A549 (cell line): Measurements from ENCODE around the gene DBH. TPM values are rescaled to one million over a fixed set of nuclear protein-coding genes. Genes with fewer than 3 reads are reported as not detected.
A peak's percentile ranks its signal among the peaks of the same experiment; 100 is the strongest.

Source experiments
- ATAC-seq, 2 experiments: fragments of 200-7000 bp in 1 of 2; fragments of >200 bp in 1 of 2; cut with Nextera tagmentation in 1 of 2; cut with Tn5 transposase in 1 of 2; 3 replicates each; pipeline versions ENCODE4 v1.8.0 to v1.9.1; 2018 to 2020; ENCODE audit warnings: mild to moderate bottlenecking in 1 of 2, moderate library complexity in 1 of 2
- CTCF ChIA-PET: fragments of 300-600 bp; sonication (Branson Sonifier 250); formaldehyde crosslinking; extraction: SDS; loops from one replicate; lab custom pipeline; 2021; ENCODE audit warnings: antibody characterized with exemption, inconsistent platforms; lab: Yijun Ruan, JAX
- POLR2A ChIA-PET: fragments of 350-600 bp; formaldehyde crosslinking; extraction: SDS; loops from one replicate; lab custom pipeline; 2021; ENCODE audit warnings: antibody characterized with exemption, inconsistent platforms; lab: Yijun Ruan, JAX
- DNase-seq, 2 experiments: peaks; one replicate each; pipeline versions ENCODE4 v3.0.0 to v3.0.0-alpha.2; 2011 to 2016; ENCODE audit warnings: low read depth in 1 of 2, low spot score in 1 of 2
- FAIRE-seq: peaks from 2 replicates; lab custom pipeline; 2011; peaks lifted over from hg19 to GRCh38; lab: Jason Lieb, UNC
- H3K27ac ChIP-seq, 2 experiments: fragments of >200 bp; sonication (Bioruptor Twin); formaldehyde crosslinking; 3 replicates each; pipeline ENCODE4 v1.5.1; 2016 to 2017
- H3K4me1 ChIP-seq: fragments of >200 bp; sonication (Bioruptor Twin); formaldehyde crosslinking; 3 replicates; pipeline ENCODE4 v1.6.1; 2016
- H3K4me2 ChIP-seq: fragments of >200 bp; sonication (Bioruptor Twin); formaldehyde crosslinking; 3 replicates; pipeline ENCODE4 v1.6.1; 2016
- H3K4me3 ChIP-seq: fragments of >200 bp; sonication (Bioruptor Twin); formaldehyde crosslinking; 3 replicates; pipeline ENCODE4 v1.5.1; 2016
- H3K9me3 ChIP-seq: fragments of >200 bp; sonication (Bioruptor Twin); formaldehyde crosslinking; 3 replicates; pipeline ENCODE4 v1.6.1; 2016
- CBX8 ChIP-seq: fragments of 200-600 bp; sonication (generic); IDR thresholded peaks from 2 replicates; pipeline ENCODE4 v1.6.1; 2016
- EHF ChIP-seq: fragments of 250-450 bp; sonication (Bioruptor Pico); IDR thresholded peaks from 2 replicates; pipeline ENCODE4 v1.5.0; 2020; ENCODE audit warnings: mild to moderate bottlenecking
- EHMT2 ChIP-seq: fragments of 200-600 bp; sonication (generic); IDR thresholded peaks from 2 replicates; pipeline ENCODE4 v1.6.1; 2016; ENCODE audit warnings: antibody characterized with exemption, low read depth, mild to moderate bottlenecking, moderate library complexity
- ESRRA ChIP-seq: fragments of 150-350 bp; IDR thresholded peaks from 2 replicates; pipeline ENCODE4 v1.6.1; 2014; ENCODE audit warnings: mild to moderate bottlenecking, low read length, borderline replicate concordance
- KDM1A ChIP-seq: fragments of 200-600 bp; sonication (generic); IDR thresholded peaks from 2 replicates; pipeline ENCODE4 v1.6.1; 2016; ENCODE audit warnings: low read depth, mild to moderate bottlenecking
- KDM5A ChIP-seq: fragments of 200-600 bp; sonication (generic); IDR thresholded peaks from 2 replicates; pipeline ENCODE4 v1.6.1; 2016; ENCODE audit warnings: antibody characterized with exemption, mild to moderate bottlenecking
- MAFK ChIP-seq: fragments of 450-650 bp; IDR thresholded peaks from 2 replicates; pipeline ENCODE4 v1.6.1; 2014; ENCODE audit not compliant: partially characterized antibody
- MAZ ChIP-seq: fragments of 150-350 bp; IDR thresholded peaks from 2 replicates; pipeline ENCODE4 v1.6.1; 2014; ENCODE audit warnings: antibody characterized with exemption, low read depth, low read length, borderline replicate concordance
- PHF8 ChIP-seq: fragments of 200-600 bp; sonication (generic); IDR thresholded peaks from 2 replicates; pipeline ENCODE4 v1.6.1; 2016; ENCODE audit warnings: low read depth, mild to moderate bottlenecking, antibody characterized with exemption, moderate library complexity, borderline replicate concordance
- POLR2A ChIP-seq: IDR thresholded peaks from 2 replicates; pipeline ENCODE4 v1.6.1; 2012; ENCODE audit warnings: mild to moderate bottlenecking, low read length
- RARB ChIP-seq: fragments of 250-450 bp; sonication (Bioruptor Pico); IDR thresholded peaks from 2 replicates; pipeline ENCODE4 v1.8.0; 2021; ENCODE audit warnings: mild to moderate bottlenecking, moderate library complexity
- RFX5 ChIP-seq: fragments of 450-650 bp; IDR thresholded peaks from 2 replicates; pipeline ENCODE4 v1.7.1; 2014; ENCODE audit warnings: antibody characterized with exemption, mild to moderate bottlenecking, moderate library complexity
- ZFP36 ChIP-seq: fragments of 450-650 bp; IDR thresholded peaks from 2 replicates; pipeline ENCODE4 v1.6.1; 2014; ENCODE audit warnings: borderline replicate concordance; ENCODE audit not compliant: partially characterized antibody
- ZNF302 ChIP-seq: fragments of 250-450 bp; sonication (Bioruptor Pico); IDR thresholded peaks from 2 replicates; pipeline ENCODE4 v1.9.0; 2021; ENCODE audit warnings: inconsistent platforms, mild to moderate bottlenecking, moderate library complexity
- WGBS: methylation state at CpG from one replicate; pipeline ENCODE4 v1.1.6; 2017; ENCODE audit errors: missing lambda C conversion rate; 5-methylcytosine and 5-hydroxymethylcytosine counted together
- polyA plus RNA-seq, 4 experiments: library from polyadenylated mRNA; depleted of rRNA in 3 of 4; stranded (reverse); fragments of >200 nt; fragmentation: RNase III in 1 of 4; extraction: RNeasy Plus Mini Kit Qiagen cat#74134 plus additional on column Dnase treatment in 1 of 4; gene quantifications; 2 replicates in 3 of 4; 3 replicates in 1 of 4; pipeline ENCODE4 v1.2.3, GENCODE V29; 2011 to 2017
- TF ChIP-seq, protein P1 (sequence below): fragments of 150-350 bp; IDR thresholded peaks from 2 replicates; pipeline ENCODE4 v1.6.1; 2014; ENCODE audit warnings: low read depth, mild to moderate bottlenecking, low read length
- TF ChIP-seq, protein P2 (sequence below): fragments of 250-450 bp; sonication (Bioruptor Pico); IDR thresholded peaks from 2 replicates; pipeline ENCODE4 v1.5.0; 2020; ENCODE audit warnings: low read depth, mild to moderate bottlenecking, moderate library complexity

DBH gene
- polyA plus RNA-seq, 2 of the 4 experiments (the other 2 are of a cell fraction), result not detected

DNA sequence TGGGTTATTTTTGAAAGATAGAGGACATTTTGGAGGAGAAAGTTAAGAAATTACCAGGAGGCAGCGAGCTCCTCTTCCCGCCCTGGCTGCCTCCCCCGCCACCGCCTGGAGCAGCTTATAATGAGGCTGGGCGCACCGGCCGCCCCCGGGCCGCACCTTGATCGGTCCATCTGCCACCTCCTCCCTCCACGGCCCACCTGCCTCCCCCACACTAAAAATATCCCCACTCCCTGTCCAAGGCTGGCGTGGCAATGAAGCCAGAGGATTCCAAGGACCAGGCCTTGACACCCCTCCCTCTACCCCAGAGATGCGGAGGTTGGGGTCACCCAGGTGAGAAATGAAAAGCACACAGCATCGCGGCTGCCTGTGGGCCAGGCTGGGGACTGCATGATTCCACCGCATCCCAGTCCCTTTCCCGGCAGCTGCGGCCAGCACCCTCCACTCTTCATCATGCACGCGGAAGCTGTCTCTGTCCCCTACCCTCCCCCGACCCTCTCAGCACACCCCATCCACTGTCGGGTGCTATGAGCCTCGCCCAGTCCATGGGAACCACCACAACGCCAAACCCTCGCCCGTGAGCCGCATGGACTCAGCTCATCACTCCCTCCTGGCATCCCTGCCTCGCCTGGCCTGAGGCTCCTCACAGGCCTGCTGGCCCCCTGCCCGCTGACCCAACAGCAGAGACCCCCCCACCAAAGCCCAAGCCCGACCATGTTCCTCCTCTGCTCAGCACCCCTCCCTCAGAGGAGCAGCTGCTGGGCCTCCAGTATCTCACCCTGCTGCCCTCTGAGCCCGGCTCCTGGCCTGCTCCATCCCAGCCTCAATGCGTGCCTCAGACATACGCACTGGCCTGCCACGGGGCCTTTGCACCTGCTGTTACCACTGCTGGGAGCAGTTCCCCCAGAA lies 51.9 kb downstream of the DBH start:
- H3K4me2 ChIP-seq, result no peak overlapping the region
- ChIA-PET CTCF (interaction anchor here (1.0 kb wide), 1 partner anchor 37 kb away, joined by 4 read pairs; no protein-coding TSS in a partner anchor), POLR2A (no interaction called here)
- no peak for DNase-seq
- no peak for FAIRE-seq
- 71% methylated on average over 32 of the region's 34 CpGs for WGBS
- TF ChIP-seq MAZ, result no peak
- no peak for TF ChIP-seq CBX8
- TF ChIP-seq ESRRA, result no peak
- TF ChIP-seq POLR2A, result no peak
- TF ChIP-seq, protein P1, sequence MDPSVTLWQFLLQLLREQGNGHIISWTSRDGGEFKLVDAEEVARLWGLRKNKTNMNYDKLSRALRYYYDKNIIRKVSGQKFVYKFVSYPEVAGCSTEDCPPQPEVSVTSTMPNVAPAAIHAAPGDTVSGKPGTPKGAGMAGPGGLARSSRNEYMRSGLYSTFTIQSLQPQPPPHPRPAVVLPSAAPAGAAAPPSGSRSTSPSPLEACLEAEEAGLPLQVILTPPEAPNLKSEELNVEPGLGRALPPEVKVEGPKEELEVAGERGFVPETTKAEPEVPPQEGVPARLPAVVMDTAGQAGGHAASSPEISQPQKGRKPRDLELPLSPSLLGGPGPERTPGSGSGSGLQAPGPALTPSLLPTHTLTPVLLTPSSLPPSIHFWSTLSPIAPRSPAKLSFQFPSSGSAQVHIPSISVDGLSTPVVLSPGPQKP, result no peak
- TF ChIP-seq PHF8, result no peak
- TF ChIP-seq RARB (CRISPR knock-in tag), result no peak
- ATAC-seq, result no peak
- H3K27ac ChIP-seq, result no peak overlapping the region
- no peaks in the 10 kb centered on the region for H3K9me3 ChIP-seq
- H3K4me1 ChIP-seq, result 0 out of 3 replicates have a peak, but pooled peaks cover 5% of the 10 kb centered on the region
- H3K4me3 ChIP-seq, result no peak overlapping the region

GRCh38 chr9:133689151-133689763 lies 53.1 kb downstream of the DBH start:
- no peak for FAIRE-seq
- CTCF ChIA-PET, result no interaction called here

GRCh38 chr9:133690081-133690561 lies 54.0 kb downstream of the DBH start:
- FAIRE-seq, result no peak
- WGBS, result 71% methylated on average over 9 of the region's 11 CpGs
- Histone ChIP-seq H3K4me2 (no peak overlapping the region), H3K27ac (no peak overlapping the region)
- no peak for TF ChIP-seq ESRRA
- no peak for TF ChIP-seq MAFK
- no peak for TF ChIP-seq RFX5
- TF ChIP-seq EHF (CRISPR knock-in tag), result no peak
- no peak for TF ChIP-seq KDM5A
- TF ChIP-seq MAZ, result no peak
- TF ChIP-seq, protein P1, result no peak
- TF ChIP-seq KDM1A, result no peak
- no peak for TF ChIP-seq EHMT2
- TF ChIP-seq, protein P2, sequence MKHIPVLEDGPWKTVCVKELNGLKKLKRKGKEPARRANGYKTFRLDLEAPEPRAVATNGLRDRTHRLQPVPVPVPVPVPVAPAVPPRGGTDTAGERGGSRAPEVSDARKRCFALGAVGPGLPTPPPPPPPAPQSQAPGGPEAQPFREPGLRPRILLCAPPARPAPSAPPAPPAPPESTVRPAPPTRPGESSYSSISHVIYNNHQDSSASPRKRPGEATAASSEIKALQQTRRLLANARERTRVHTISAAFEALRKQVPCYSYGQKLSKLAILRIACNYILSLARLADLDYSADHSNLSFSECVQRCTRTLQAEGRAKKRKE (CRISPR knock-in tag), result no peak
- TF ChIP-seq POLR2A, result no peak
- TF ChIP-seq, all 56 proteins: peak for 0
- ChIA-PET POLR2A (no interaction called here), CTCF (no interaction called here)
- 0 out of 3 replicates have a peak, but pooled peaks cover 5% of the 10 kb centered on the region for H3K4me1 ChIP-seq
- H3K9me3 ChIP-seq, result no peaks in the 10 kb centered on the region
- no peak for ATAC-seq
- no peak for DNase-seq
- H3K4me3 ChIP-seq, result no peak overlapping the region

More at GRCh38 chr9:133689151-133689763, 53.1 kb downstream of the DBH start:
- DNase-seq (no peak), ATAC-seq (no peak)
- Histone ChIP-seq H3K9me3 (no peaks in the 10 kb centered on the region), H3K4me2 (no peak overlapping the region), H3K4me1 (0 out of 3 replicates have a peak, but pooled peaks cover 5% of the 10 kb centered on the region), H3K27ac (no peak overlapping the region), H3K4me3 (no peak overlapping the region)
- WGBS, result 47% methylated on average over 8 of the region's 10 CpGs
- TF ChIP-seq ZFP36 (peak; percentile 20), ZNF302 (CRISPR knock-in tag) (no peak)
- POLR2A ChIA-PET, result no interaction called here
